Gastrocnemius medialis (tissue), 4 donors: ENCODE results near the gene ARHGAP15.

Experiments
- POLR2A ChIP-seq, 2 donors: fragments of 450-650 bp; IDR thresholded peaks; one replicate each; pipeline ENCODE4 v1.6.1; 2017; ENCODE audit warnings: antibody characterized with exemption in 2 of 2, mild to moderate bottlenecking in 2 of 2, moderate library complexity in 2 of 2
- TF ChIP-seq, protein P1 (sequence below), 5 experiments: fragments of 450-650 bp in 3 of 5; fragments of 200-600 bp in 2 of 5; sonication (generic) in 2 of 5; IDR thresholded peaks in 4 of 5; conservative IDR thresholded peaks in 1 of 5; 1 replicate in 4 of 5; 2 replicates in 1 of 5; pipeline ENCODE4 v1.5.1; 2016 to 2019; ENCODE audit warnings: antibody characterized with exemption in 5 of 5, mild to moderate bottlenecking in 3 of 5, moderate library complexity in 3 of 5

DNA sequence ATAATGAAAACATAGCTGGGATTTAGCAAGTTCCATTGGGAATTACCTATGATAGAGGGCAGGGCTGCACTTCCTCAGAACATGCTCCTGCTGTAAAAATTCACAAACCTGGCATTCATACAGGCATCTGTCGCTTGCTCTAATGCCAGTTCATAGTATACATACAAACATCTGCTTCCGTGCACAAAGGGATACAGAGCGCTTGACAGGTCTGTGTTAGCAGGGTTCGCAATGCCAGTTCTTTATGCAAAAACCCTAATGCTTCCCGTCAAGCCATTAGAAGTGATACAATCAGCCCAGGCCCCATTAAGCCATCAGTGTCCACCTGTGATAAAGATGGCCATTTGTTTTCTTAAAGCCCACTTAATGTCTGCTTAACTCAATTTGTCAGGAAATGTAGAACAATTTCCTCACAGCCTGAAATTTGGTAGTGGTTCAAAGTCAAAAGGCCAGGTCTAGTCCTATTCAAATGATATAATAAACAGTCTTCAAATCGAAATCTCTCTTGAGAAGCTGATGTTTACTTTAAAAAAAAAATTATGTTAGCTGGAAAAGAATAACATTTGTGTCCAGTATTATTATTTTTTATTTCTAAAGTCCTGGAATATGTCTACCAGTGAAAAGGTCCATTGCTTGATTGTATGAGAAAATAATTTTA, 556.3 kb downstream of the ARHGAP15 start:
- TF ChIP-seq, protein P1, sequence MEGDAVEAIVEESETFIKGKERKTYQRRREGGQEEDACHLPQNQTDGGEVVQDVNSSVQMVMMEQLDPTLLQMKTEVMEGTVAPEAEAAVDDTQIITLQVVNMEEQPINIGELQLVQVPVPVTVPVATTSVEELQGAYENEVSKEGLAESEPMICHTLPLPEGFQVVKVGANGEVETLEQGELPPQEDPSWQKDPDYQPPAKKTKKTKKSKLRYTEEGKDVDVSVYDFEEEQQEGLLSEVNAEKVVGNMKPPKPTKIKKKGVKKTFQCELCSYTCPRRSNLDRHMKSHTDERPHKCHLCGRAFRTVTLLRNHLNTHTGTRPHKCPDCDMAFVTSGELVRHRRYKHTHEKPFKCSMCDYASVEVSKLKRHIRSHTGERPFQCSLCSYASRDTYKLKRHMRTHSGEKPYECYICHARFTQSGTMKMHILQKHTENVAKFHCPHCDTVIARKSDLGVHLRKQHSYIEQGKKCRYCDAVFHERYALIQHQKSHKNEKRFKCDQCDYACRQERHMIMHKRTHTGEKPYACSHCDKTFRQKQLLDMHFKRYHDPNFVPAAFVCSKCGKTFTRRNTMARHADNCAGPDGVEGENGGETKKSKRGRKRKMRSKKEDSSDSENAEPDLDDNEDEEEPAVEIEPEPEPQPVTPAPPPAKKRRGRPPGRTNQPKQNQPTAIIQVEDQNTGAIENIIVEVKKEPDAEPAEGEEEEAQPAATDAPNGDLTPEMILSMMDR (IDR thresholded peaks at IDR 0.05 in 4 of 5, conservative IDR thresholded peaks at IDR 0.05 in 1 of 5) = no peak
- TF ChIP-seq POLR2A (IDR thresholded peaks at IDR 0.05) = no peak
